ENCODE data around the gene INSM1. TPM values are rescaled to one million over a fixed set of nuclear protein-coding genes. Genes with fewer than 3 reads are reported as not detected.

INSM1 gene
- total and polyA plus RNA-seq, 2 donors (not counting 3 experiments of a cell fraction or from before 2014, with no cell fraction given), result not detected

DNA sequence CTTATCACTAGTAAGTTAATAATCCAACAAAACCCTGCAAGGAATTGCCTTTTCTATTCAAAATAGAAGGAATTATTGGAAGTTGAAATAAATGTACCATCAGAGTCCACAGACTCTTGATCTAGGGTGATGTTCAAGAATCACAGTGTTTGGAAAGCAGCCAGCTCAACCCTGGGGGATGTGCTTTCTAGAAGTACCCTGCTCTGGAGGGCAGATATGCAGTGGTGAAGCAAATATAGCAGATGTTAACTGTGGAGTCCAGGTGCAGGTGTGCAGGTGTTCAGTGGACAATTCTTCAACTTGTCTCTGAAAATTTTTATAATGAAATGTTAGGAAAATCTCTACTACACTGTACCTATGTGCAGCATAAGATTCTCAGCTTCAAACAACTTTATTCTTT, 9.1 kb upstream of the INSM1 start:
- DNase-seq (ENCODE audit: low read depth, low spot score), result no peak
- Histone ChIP-seq H3K36me3 (ENCODE audit: control insufficient read depth in 2 of 2, extremely low read depth in 1 of 2, insufficient read depth in 2 of 2, low read length in 2 of 2) (no peaks in the 10 kb centered on the region), H4K20me1 (replicated peaks; ENCODE audit: control insufficient read depth, extremely low read depth, insufficient read depth, low read length) (no peaks in the 10 kb centered on the region), H3K9me3 (replicated peaks; ENCODE audit: control insufficient read depth, insufficient read depth, low read length) (no peaks in the 10 kb centered on the region), H3K27ac (ENCODE audit: insufficient read depth, low read depth, low read length) (no peak overlapping the region), H3K9ac (replicated peaks; ENCODE audit: extremely low read depth, insufficient read depth, low read length) (no peak overlapping the region), H3K27me3 (ENCODE audit: control insufficient read depth in 2 of 2, insufficient read depth in 2 of 2, low read length in 2 of 2) (peaks cover 27 to 37% of the 10 kb centered on the region in 2 experiments), H2AFZ (ENCODE audit: low read depth, low read length) (no peak overlapping the region), H3K4me1 (ENCODE audit: control insufficient read depth, extremely low read depth, insufficient read depth, low read length) (no peaks in the 10 kb centered on the region), H3K4me3 (replicated peaks in 1 of 3; ENCODE audit: insufficient read depth in 1 of 3, low read depth in 1 of 3, low read length in 3 of 3) (no peak overlapping the region), H3K79me2 (ENCODE audit: control insufficient read depth, insufficient read depth, low read length) (no peaks in the 10 kb centered on the region), H3K4me2 (ENCODE audit: insufficient read depth, low read length) (no peak overlapping the region), H3K9me1 (replicated peaks; ENCODE audit: control insufficient read depth, extremely low read depth, insufficient read depth, low read length) (no peaks in the 10 kb centered on the region)
- TF ChIP-seq MYC (IDR thresholded peaks at IDR 0.05; ENCODE audit: low read depth, low read length) (no peak), JUN (IDR thresholded peaks at IDR 0.05; ENCODE audit: borderline replicate concordance, insufficient read depth, insufficient read length, low read depth) (no peak), FOS (IDR thresholded peaks at IDR 0.05; ENCODE audit: borderline replicate concordance, insufficient read depth, low read length) (no peak), GATA2 (IDR thresholded peaks at IDR 0.05; ENCODE audit: insufficient read depth, insufficient read length, low read depth, low read length) (no peak), POLR2AphosphoS5 (IDR thresholded peaks at IDR 0.05; ENCODE audit: insufficient read depth, low read depth, low read length) (no peak), EZH2 (IDR thresholded peaks at IDR 0.05; ENCODE audit: borderline replicate concordance, low read depth, low read length, severe bottlenecking) (no peak), POLR2A (IDR thresholded peaks at IDR 0.05; ENCODE audit: low read depth, low read length) (no peak)
- TF ChIP-seq, protein P1, sequence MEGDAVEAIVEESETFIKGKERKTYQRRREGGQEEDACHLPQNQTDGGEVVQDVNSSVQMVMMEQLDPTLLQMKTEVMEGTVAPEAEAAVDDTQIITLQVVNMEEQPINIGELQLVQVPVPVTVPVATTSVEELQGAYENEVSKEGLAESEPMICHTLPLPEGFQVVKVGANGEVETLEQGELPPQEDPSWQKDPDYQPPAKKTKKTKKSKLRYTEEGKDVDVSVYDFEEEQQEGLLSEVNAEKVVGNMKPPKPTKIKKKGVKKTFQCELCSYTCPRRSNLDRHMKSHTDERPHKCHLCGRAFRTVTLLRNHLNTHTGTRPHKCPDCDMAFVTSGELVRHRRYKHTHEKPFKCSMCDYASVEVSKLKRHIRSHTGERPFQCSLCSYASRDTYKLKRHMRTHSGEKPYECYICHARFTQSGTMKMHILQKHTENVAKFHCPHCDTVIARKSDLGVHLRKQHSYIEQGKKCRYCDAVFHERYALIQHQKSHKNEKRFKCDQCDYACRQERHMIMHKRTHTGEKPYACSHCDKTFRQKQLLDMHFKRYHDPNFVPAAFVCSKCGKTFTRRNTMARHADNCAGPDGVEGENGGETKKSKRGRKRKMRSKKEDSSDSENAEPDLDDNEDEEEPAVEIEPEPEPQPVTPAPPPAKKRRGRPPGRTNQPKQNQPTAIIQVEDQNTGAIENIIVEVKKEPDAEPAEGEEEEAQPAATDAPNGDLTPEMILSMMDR (IDR thresholded peaks at IDR 0.05; ENCODE audit: extremely low read depth in 1 of 2, insufficient read depth in 1 of 2, low read depth in 1 of 2, low read length in 2 of 2), result no peak
- TF ChIP-seq, protein P2, sequence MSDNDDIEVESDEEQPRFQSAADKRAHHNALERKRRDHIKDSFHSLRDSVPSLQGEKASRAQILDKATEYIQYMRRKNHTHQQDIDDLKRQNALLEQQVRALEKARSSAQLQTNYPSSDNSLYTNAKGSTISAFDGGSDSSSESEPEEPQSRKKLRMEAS (IDR thresholded peaks at IDR 0.05; ENCODE audit: insufficient read depth, insufficient read length), result no peak
- BruUV-seq (replicated peaks), result no TSS peak
- ChIA-PET CTCF (interaction anchor here (1.0 to 2.3 kb wide), 5 partner anchors 12 to 235 kb away, joined by 3 to 17 read pairs (median 4); no protein-coding TSS in a partner anchor), POLR2A (no interaction called here)
- intact Hi-C loops (cut with micrococcal nuclease), result no loop called here
- dilution Hi-C loops (cut with MboI; ENCODE audit: extremely low pct_ligation_motif_present, low sequenced_read_pairs), result no loop called here
- FAIRE-seq, result no peak

Data from endothelial cell of umbilical vein (primary cell).